Stimulated activated CD4-positive, alpha-beta T cell treated with anti-CD3 and anti-CD28 coated beads, Interleukin-1b, Interleukin-23, amount 100 ng/mL, for 48 hours (primary cell): ENCODE data around the gene DYNC1LI1.
"Not testable (repeated sequence)": the region's sequence is repeated elsewhere in the genome, so short reads cannot be mapped to it uniquely, and the experiment has no call there.

ENCODE experiments used
- DNase-seq: peaks from one replicate; pipeline ENCODE4 v3.0.0-alpha.2; 2020

The DYNC1LI1 gene

DNA sequence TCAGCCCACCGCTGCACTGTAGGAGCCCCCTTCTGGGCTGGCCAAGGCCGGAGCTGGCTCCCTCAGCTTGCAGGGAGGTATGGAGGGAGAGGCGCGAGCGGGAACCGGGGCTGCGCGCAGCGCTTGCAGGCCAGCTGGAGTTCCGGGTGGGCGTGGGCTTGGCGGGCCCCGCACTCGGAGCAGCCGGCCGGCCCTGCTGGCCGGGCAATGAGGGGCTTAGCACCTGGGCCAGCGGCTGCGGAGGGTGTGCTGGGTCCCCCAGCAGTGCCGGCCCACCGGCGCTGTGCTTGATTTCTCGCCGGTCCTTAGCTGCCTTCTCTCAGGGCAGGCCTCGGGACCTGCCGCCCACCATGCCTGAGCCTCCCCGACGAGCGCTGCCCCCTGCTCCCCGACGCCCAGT is 8.0 kb upstream of the DYNC1LI1 start:
- not testable (repeated sequence) for DNase-seq

DNA sequence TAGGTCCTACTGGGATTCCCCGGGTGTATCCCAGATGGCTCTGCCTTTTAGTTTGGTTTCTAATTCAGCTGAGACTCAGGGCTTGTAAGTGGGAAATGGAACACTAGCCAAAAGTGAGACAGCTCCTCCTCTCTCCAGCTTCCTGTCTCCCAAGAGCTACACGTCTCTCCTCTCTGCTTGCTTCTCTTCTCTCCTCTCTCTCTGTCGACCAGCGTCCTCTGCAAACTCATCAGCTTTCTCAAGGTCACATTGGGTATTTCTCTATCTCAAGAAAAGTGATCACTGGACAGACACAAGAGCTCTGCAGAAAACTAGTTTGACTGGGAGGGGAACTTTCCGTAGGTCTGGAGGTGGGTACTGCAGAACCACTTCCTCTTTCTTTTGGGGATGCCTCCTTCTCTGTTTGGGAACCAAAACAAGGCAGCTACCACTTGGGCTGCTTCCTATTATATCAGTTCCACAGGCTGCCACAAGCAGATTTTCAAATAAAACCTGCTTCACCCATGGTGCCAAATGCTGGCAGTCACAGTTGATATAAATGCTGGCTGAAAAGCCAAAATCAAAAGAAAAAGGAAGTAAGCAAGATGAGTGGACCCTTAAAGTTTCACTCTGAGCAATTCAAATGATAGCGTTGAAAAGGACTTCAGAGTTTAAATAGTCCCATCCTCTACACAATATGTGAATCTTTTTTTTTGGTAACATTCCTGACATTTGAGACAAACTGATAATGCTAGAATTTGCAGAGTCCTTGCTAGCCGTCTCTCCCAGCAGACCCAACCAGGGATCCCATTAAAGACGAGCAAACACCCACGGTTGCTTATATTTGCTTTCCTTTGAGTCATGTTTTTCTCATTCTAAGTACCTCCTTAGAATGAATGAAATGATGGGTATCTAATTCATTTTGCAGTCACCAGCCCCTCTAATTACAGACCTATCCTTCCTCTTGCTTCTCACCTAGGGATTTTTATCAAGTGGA is 7.2 kb upstream of the DYNC1LI1 start:
- DNase-seq: peak; percentile 2

- no peak for DNase-seq
These were observed 6.5 kb upstream of the DYNC1LI1 start for GRCh38 chr3:32577174-32577573.

DNA sequence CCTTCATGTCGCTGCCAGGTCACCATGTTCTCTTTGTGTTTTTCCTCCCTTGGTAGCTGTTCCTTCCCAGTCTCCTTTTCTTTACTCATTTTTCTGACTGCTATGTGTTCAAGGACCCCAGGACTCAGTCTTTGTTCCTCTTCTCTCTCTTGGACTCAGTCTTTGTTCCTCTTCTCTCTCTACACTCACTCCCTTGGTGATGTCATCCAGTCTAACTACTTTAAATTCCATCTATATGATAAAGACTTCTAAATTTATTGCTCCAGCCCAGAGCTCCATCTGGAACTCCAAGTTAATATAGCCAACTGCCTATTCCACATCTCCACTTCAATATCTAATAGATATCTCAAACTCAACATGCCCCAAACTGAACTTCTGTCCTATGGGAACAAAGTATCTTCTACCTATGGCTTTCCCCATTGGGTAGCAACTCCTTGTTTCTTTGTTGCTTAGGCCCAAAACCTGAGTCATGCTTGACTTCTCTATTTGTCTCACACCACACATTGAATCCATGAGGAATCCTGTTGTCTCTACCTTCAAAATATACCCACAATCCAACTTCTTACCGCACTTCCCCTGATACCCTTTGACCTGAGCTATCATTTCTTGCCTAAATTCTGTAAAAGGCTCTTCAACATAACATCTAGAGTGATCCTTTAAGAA is 4.9 kb upstream of the DYNC1LI1 start:
- DNase-seq: no peak

- no peak for DNase-seq
These were observed 481 bp upstream of the DYNC1LI1 start for GRCh38 chr3:32571192-32571485.

GRCh38 chr3:32569540-32570420 is 878 bp downstream of the DYNC1LI1 start:
- DNase-seq: peak; percentile 37

DNA sequence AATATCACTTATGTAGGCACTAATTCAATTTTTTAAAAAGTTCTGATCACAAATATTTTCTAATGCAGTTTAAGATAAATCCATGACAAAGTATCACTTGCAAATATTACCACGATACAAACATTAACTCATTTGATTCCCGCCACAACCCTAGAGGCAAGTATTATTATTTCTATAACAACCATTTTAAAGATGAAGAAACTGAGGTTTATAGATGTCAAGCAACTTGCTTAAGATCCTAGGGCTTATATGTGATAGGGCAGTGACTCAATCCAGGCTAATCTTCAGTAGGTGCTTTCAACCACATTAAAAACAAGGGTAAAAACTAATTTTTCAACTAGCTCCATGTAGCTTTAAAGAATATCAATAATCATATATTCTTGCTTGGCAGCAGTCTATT is 1.7 kb downstream of the DYNC1LI1 start:
- DNase-seq: no peak

DNA sequence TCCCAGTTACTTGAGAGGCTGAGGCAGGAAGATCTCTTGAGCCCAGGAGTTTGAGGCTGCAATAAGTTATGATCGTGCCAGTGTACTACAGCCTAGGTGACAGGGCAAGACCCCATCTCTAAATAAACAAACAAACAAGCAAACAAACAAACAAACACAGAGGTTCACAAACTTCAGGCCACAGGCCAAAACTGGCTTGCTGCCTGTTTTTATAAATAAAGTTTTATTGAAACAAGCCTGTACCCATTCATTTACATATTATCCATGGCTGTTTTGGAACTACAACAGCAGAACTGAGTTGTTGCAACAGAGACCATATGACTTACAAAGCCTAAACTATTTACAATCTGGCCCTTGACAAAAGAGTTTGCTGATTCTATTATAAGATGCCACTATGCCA is 6.5 kb downstream of the DYNC1LI1 start:
- DNase-seq: no peak

DNA sequence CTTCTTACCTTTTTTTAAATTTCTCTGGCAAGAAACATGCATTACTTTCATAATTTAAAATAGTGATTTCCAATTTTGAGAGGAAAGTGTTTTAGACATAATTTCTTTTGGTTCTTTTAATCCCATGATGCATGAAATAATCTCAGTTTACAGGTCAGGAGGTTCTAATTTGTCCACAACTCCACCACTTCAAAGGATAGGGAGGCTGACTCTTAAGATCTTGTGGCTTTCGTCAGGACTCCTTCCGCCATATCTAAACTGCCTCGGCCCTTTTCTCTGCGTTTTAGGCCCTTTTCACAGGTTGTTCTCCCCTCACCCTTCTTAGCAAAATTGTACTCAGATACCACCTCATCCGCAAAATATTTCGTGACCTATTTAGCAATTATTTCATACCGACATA is 8.0 kb downstream of the DYNC1LI1 start:
- DNase-seq: no peak

GRCh38 chr3:32557640-32558352 is 12.9 kb downstream of the DYNC1LI1 start:
- DNase-seq: no peak

DNA sequence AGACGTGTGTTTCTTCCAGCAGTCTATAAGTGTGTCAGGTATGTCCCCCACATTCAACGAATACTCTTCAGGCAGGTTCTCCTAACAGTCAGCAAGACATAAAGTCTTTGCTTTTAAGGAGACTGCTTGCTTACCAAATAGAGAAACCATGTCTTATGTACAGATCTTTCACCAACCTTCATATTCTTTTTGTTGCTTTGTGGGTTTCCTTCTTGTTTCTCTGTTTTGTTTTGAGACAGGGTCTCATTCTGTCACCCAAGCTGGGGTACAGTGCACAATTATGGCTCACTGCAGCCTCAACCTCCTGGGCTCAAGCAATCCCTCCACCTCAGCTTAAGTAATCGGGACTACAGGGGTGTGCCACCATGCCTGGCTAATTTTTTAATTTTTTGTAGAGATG is 14.3 kb downstream of the DYNC1LI1 start:
- no peak for DNase-seq

DNA sequence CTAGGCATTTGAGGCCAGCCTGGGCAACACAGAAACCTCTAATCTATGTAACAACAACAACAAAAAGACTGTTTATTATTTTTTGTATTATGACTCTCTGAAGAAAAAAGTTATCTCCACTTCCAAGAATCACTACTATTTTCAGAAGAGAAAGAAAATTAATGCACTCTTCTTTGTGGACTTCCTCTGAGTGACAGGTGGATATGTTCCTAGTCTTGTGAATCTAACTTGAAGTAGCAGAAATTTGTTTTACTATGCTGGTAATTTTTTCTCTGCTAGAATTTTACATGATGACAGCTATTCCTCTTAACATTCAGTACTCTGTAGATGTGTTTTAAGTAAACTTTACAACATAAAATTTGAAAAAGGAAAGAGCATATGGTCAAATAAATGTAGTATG is 16.7 kb downstream of the DYNC1LI1 start:
- DNase-seq: no peak

- DNase-seq: no peak
These were observed 17.2 kb downstream of the DYNC1LI1 start for GRCh38 chr3:32553459-32553858.

- DNase-seq: no peak
These were observed 18.6 kb downstream of the DYNC1LI1 start for GRCh38 chr3:32552013-32552412.

- DNase-seq: no peak
These were observed 19.2 kb downstream of the DYNC1LI1 start for GRCh38 chr3:32551496-32551895.

GRCh38 chr3:32551087-32551486 is 19.6 kb downstream of the DYNC1LI1 start:
- DNase-seq: no peak

DNA sequence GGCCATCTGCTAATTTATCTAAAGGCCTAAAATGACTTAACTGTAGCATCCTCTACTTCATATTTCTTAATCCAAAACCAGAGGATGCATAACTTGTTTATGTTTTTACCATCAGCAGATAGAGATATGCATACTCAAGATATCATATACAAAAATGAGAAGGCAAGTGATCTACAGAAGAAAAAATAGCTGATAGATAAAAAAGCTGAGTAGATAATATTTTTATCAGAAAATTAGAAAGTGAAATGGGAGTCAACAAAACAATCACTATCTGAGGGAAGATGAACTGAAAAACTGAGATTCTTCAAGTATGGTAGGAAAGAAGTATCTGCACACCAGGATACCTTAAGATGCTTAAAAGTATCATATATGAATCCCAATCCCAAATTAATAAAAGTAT is 25.4 kb downstream of the DYNC1LI1 start:
- no peak for DNase-seq

DNA sequence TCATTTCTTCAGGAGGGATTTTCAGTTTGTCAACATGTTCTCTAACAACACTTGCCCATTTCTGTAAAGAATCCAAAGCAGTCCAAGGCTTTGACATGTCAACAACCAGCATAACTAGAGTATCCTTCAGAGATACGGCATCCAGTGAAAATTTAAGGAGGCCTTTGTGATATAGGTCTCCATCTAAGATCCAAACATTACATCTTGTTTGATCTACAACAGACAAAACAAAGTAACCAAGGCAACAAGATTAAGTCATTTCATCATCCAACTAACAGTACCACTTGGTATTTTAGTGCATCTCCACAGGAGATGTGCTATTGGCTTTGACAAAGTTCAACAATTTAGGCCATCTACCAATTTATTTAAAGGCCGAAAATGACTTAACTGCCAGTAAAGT is 25.8 kb downstream of the DYNC1LI1 start:
- DNase-seq: no peak

- DNase-seq: no peak
These were observed 27.9 kb downstream of the DYNC1LI1 start for GRCh38 chr3:32542807-32543206.

GRCh38 chr3:32540899-32541298 is 29.8 kb downstream of the DYNC1LI1 start:
- DNase-seq: no peak

DNA sequence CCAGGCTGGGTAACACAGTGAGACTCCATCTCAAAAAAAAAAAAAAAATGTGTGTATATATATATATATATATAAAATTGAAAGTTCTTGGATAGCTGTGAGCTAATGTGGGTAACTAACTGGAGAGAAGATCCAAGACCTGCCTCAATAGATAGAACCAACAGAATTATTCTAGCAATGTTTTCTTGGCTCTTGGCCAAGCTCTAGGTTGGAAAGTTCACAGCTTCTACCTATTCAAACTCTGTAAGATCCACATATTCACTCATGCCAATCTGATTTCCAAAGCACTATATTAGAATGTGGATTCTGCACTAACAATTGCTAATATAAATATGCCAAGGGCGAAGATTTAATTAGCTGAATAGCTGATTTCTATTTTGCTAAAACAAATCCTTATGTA is 38.2 kb downstream of the DYNC1LI1 start:
- no peak for DNase-seq

DNA sequence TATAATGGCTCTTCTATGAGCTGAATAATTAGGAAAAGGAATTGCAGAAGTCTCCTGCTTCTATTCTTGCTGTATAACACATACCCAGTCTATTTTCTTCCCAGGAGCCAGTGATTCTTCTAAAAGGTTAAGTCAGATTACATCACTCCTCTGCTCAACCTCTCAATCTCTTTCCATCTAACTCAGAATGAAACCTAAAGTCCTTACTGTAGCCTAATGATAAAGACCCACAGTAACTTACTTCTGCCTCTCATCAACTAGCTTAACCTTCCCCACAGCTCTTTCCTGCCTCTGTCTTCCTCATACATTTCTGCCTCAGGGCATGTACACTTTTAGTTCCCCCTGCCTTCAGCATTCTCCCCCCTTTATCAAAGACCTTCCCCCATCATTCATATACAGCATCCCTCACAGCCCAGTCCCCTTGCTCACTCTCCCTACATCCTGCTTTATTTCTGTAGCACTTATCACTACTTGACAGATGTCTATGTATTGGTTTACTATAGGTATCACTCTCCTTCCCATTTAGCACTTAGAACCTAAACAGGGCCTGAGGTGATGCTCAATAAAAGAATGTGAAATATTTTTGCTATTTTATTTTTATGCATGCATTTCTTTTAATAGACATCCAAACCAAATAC is 39.5 kb downstream of the DYNC1LI1 start:
- DNase-seq: no peak
